ENCODE data around the gene DLG1.

DNA sequence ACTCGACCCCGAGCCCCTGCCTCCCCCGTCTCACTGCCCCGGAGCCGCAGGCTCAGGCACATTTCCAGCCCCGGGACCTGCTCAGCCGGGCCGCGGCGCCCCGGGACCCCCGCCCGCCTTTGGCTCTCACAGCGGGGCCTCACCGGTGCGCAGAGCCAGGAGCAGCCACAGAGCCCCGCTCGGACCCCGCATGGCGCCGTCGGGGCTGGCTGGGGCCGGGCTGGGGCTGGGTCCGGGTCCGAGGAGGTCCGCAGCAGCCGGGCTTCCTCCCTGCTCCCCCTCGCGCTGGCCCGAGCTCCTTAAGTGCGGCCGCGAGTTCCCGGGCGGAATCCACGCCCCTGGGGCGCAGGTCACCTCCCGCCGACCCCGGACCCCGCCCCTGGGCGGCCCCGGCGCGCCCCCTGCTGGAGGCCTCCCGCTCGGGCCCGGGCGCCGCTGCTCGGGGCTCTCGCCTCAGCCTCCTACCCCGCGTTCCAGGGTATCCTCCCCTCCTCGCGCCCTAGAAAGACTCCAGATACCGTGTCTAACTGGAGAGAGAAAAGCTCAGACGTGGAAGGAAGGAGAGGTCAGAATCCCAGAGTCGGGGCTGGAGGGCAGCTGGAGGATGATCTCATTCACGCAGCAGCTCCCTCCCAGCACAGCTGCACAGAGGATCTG, 268.8 kb downstream of the DLG1 start, which contains the start of gene MELTF:
- TF ChIP-seq SIN3A (IDR thresholded peaks at IDR 0.05; ENCODE audit: borderline replicate concordance, insufficient read depth, low read length) (no peak), TAF1 (IDR thresholded peaks at IDR 0.05; ENCODE audit: borderline replicate concordance, insufficient read depth, low read length) (no peak), POLR2AphosphoS5 (IDR thresholded peaks at IDR 0.05; ENCODE audit: low read depth, low read length) (peak; percentile 33; the same call in 1 of the 2 replicates)
- TF ChIP-seq, protein P1, sequence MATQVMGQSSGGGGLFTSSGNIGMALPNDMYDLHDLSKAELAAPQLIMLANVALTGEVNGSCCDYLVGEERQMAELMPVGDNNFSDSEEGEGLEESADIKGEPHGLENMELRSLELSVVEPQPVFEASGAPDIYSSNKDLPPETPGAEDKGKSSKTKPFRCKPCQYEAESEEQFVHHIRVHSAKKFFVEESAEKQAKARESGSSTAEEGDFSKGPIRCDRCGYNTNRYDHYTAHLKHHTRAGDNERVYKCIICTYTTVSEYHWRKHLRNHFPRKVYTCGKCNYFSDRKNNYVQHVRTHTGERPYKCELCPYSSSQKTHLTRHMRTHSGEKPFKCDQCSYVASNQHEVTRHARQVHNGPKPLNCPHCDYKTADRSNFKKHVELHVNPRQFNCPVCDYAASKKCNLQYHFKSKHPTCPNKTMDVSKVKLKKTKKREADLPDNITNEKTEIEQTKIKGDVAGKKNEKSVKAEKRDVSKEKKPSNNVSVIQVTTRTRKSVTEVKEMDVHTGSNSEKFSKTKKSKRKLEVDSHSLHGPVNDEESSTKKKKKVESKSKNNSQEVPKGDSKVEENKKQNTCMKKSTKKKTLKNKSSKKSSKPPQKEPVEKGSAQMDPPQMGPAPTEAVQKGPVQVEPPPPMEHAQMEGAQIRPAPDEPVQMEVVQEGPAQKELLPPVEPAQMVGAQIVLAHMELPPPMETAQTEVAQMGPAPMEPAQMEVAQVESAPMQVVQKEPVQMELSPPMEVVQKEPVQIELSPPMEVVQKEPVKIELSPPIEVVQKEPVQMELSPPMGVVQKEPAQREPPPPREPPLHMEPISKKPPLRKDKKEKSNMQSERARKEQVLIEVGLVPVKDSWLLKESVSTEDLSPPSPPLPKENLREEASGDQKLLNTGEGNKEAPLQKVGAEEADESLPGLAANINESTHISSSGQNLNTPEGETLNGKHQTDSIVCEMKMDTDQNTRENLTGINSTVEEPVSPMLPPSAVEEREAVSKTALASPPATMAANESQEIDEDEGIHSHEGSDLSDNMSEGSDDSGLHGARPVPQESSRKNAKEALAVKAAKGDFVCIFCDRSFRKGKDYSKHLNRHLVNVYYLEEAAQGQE (IDR thresholded peaks at IDR 0.05; ENCODE audit: insufficient read depth in 1 of 2, low read depth in 2 of 2, low read length in 2 of 2) = no peak
